SKM-1 treated with dmso at 0.1 percent for 144 hours (cell line): ENCODE measurements around the gene AGAP3.
A peak's percentile ranks its signal among the peaks of the same experiment; 100 is the strongest.
"Not testable (repeated sequence)": the region's sequence is repeated elsewhere in the genome, so short reads cannot be mapped to it uniquely, and the experiment has no call there.

Experiments
- DNase-seq: peaks from one replicate; lab custom pipeline; 2025; ENCODE audit not compliant: unreplicated experiment; lab: John Stamatoyannopoulos, UW

Gene AGAP3

GRCh38 chr7:151085691-151086620 is at the start of gene AGAP3:
TSS of gene AGAP3 (plus strand) at chr7:151086475. CDS start at chr7:151086742, 267 bp downstream.
- peak; percentile 53 for DNase-seq

DNA sequence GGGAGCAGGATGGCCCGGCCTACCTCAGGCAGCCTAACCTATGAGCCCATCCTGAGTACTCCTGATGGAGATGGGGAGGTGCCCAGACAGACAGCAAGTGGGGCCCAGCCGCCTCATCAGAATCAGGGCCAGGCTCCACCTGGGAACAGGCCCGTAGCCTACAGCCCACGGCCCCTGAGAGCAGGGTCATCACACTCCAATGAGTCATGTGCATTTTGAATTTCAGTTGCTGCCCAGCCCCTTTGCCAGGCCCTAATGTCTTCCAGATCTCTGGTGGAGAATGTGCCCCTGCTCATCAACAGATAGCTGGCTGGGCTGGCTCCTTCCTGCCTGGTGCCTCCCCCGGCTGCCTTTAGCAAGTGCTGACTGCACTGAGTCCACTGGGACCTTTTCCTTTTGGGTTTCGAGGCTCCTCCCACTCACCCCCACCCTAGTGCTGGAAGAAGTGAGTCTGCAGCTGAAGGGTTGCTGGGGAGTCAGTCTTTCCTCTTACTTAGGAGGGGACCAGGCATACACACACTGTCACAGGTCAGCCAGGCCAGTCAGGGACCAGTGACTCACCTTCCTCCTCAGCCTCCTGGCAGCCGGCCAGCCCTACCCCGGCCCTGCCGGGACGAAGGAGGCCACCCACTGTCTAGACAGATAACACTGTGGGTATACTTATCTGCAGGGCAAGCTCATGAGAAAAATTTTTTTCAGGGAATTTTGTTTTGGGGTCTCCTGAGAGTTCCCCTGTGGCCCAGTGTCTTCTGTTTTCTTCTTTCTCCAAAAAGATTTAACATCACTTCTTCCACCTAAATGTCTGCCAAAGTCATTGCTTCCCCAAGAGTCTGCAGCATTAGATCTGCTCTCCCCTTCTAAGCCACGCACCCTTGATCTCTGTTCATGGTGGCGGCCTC is 47.1 kb upstream of the AGAP3 start:
- DNase-seq: peak; percentile 52

- DNase-seq: no peak
Measured at GRCh38 chr7:151039850-151040548, 46.3 kb upstream of the AGAP3 start.

- DNase-seq: no peak
Measured at GRCh38 chr7:151040616-151041375, 45.5 kb upstream of the AGAP3 start.

- DNase-seq: not testable (repeated sequence)
Measured at GRCh38 chr7:151043449-151043848, 42.8 kb upstream of the AGAP3 start.

DNA sequence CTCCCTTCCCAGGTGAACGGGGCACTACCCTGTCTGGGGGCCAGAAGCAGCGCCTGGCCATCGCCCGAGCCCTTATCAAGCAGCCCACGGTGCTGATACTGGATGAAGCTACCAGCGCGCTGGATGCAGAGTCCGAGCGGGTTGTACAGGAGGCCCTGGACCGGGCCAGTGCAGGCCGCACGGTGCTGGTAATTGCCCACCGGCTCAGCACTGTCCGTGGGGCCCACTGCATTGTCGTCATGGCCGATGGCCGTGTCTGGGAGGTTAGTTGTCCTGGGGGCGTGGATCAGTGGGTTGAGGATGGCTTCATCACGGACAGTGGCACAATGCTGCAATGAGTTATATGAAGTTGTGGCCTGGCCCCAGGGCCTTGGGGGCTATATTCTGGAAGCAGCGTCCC is 42.3 kb upstream of the AGAP3 start:
- no peak for DNase-seq

DNA sequence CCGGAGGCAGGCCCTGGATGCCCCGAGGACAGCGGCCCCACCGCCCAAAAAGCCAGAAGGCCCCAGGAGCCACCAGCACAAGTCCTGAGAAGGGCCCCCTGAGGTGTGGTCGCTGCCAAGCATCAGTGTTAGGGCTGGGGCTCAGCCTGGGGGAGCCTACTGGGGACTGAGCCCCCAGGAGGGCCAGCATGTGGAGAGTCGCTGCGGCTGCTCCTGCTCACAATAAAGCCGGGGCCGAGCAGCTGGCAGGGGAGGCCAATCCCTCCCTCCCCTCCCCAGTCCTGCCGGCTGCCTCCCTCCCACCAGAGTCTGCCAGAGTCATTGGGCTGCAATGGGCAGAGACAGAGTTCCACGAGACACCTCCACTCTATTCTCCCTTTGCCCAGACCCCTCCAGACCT is 41.0 kb upstream of the AGAP3 start:
- no peak for DNase-seq

GRCh38 chr7:151045967-151046366 is 40.3 kb upstream of the AGAP3 start:
- no peak for DNase-seq

GRCh38 chr7:151046603-151047573 is 39.4 kb upstream of the AGAP3 start:
- DNase-seq: no peak

- no peak for DNase-seq
Measured at GRCh38 chr7:151047976-151048815, 38.1 kb upstream of the AGAP3 start, which contains the start of gene ASIC3. TSS of gene ASIC3 (plus strand) at chr7:151048531. CDS start at chr7:151048886, 355 bp downstream.

DNA sequence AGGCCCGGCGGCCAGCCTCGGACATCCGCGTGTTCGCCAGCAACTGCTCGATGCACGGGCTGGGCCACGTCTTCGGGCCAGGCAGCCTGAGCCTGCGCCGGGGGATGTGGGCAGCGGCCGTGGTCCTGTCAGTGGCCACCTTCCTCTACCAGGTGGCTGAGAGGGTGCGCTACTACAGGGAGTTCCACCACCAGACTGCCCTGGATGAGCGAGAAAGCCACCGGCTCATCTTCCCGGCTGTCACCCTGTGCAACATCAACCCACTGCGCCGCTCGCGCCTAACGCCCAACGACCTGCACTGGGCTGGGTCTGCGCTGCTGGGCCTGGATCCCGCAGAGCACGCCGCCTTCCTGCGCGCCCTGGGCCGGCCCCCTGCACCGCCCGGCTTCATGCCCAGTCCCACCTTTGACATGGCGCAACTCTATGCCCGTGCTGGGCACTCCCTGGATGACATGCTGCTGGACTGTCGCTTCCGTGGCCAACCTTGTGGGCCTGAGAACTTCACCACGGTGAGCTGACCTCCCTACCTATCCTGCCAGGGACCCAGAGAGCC is 37.3 kb upstream of the AGAP3 start:
- no peak for DNase-seq

- DNase-seq: no peak
Measured at GRCh38 chr7:151051108-151051507, 35.2 kb upstream of the AGAP3 start.

DNA sequence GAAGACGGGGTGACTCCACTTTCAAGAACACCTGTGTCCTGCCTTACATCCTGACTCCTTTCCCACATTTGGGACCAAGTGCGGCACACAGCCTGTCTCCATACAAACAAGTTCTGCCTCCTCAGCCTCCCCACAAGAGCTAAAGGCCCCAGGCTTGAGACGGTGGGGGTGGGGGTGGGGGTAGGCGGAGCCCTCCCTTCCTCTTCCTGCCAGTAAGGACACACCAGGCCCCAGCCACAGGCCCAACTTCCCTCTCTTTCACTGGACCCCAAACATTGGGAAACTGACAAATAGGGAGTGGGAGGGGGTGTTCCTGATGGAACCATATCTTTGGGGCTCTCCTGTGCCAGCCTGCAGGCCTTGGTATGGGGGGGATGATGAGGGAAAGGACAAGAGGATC is 33.2 kb upstream of the AGAP3 start:
- DNase-seq: peak; percentile 4

- DNase-seq: no peak
Measured at GRCh38 chr7:151053751-151054150, 32.5 kb upstream of the AGAP3 start.

- DNase-seq: no peak
Measured at GRCh38 chr7:151056283-151056665, 30.0 kb upstream of the AGAP3 start.

DNA sequence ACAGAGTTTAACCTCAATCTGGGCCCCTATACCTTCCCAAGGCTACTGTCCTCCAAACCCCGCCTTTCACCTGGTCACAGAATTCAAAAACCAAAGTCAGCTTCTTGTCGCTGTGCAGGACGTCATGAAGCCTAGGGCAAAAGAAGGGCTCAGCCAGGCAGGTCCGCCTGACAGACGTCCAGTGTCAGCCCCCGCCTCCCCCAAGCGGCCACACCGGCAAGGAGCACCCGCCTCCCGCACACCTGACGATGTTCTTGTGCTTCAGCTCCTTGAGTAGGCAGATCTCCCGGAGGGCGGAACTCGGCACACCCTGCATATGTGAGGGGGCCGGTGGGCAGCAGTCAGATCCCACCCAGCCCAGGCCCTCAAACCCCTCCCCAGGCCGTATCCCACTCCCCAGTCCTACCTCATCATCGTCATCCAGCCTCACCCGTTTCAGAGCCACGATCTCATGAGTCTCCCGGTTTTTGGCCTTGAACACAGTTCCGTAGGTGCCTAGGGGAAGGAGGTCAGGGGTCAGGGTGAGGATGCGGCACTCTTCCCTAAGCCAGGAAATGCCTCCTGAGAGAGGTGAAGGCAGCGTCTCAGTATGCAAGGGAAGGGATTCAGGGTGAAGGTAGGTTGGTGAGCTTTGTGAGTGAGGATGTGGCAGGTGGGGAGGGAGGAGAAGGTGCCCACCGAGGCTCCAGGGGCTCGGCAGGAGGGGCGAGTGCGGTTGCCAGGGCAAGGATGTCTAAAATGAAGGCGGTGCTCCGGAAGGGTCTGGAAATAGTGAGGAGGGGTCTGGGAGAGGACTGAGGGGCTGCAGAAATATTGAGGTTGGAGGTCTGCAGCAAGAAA is 29.4 kb upstream of the AGAP3 start:
- no peak for DNase-seq

DNA sequence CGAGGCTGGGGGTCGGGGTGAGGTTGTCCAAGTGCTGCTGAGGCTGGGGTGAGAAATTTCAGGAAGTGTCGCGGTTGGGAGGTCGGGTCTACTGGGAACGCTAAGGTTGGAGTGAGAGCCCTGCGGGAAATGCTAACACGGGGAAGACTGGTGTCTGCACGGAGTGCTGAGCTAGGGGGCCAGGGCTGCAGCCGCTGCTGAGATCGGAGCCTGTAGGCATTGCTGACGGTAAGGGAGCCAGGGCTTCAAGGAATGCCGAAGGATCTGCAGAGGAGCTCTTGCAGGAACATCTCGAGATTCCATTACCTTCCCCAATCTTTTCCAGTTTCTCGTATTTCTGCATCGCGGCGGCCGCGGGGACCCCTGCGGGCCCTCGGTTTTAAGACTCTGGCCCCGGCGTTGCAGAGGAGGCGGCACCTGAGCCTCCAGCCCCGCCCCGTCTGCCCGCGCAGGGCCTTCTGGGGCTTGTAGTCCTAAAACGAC is 28.7 kb upstream of the AGAP3 start, which contains the start of gene CDK5:
Gene CDK5, minus strand, starts transcription at position 392 of the 483 bp plus-strand sequence. Its CDS starts 49 bp downstream, at position 343.
- no peak for DNase-seq
